ENCODE measurements around the gene RMP24.
"Not testable (repeated sequence)": the region's sequence is repeated elsewhere in the genome, so short reads cannot be mapped to it uniquely, and the experiment has no call there.

Gene RMP24

GRCh38 chr18:35972197-35973000, at the start of gene RMP24:
RMP24 (plus strand) TSS chr18:35972679.
- DNase-seq: peak; percentile 88

DNA sequence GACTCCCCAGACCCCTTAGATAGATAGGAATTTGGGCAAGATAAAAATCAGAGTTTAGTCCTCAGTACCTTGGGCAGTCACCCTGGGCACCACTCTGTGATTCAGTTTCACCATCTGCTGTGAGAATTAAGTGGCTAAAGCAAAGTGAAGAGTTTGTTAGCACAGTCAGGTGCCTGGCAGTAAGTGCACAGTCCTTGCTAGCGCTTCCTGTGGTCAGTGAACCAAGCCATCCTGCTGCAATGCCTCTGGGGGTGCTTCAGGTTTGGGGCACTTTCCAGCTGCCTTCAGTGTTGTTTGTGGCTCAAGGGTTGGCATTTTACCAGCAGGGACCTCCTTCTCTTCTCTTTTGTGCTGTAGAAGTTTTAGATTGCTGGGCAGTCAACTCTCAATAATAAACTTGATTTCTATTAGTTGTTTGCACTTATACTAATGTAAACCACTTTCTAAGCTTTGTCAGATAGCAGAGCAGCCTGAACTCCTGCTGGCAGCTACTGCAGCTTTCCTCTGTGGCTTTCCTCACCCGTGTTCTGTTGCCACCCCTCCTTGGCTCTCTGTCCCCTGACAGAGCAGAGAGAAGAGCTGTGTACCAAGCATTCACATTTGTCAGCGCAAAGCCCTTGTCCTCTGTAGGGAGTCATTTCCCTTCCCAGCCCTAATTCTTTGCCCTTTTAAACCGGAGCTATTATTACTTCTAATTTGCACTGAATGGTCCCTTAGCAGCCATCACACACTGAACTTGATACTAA, 48.4 kb upstream of the RMP24 start:
- DNase-seq: no peak

- no peak for DNase-seq
Observed at GRCh38 chr18:35926884-35927283, 45.6 kb upstream of the RMP24 start.

GRCh38 chr18:35927430-35927829, 45.0 kb upstream of the RMP24 start:
- no peak for DNase-seq

GRCh38 chr18:35933982-35934381, 38.5 kb upstream of the RMP24 start:
- no peak for DNase-seq

DNA sequence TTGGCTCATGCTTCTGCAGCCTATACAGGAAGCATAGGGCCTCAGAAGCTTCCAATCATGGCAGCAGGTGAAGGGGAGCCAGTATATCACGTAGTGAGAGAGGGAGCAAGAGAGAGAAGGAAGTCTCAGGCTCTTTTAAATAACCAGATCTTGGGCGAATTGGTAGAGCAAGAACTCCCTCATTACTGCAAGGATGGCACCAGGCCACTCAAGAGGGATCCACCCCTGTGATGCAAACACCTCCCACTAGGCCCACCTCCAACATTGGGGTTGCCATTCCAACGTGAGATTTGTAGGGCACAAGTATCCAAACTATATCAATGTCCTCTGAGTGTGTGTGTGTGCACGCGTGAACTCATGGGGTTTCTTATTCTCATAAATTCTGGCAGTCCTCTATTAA, 37.6 kb upstream of the RMP24 start:
- no peak for DNase-seq

- no peak for DNase-seq
Observed at GRCh38 chr18:35935805-35936204, 36.7 kb upstream of the RMP24 start.

DNA sequence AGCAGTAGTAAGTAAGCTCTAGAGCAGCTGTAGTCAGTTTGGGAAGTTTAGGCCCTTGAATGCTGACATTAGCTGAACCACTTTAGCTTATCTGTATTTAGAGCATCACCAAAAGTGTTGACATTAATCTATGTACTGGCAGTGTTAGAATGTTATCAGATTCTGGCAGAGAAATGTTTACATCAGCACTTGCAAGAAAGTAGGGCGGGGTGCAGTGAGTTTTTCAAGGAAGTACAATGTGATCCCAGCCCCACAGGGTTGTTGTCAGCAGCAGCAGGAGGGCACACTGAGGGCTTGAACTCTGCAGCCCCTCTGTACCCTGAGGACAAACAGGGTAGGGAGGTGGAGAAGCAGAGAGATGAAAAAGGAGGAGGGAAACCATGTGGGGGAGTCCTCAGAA, 35.5 kb upstream of the RMP24 start:
- no peak for DNase-seq

DNA sequence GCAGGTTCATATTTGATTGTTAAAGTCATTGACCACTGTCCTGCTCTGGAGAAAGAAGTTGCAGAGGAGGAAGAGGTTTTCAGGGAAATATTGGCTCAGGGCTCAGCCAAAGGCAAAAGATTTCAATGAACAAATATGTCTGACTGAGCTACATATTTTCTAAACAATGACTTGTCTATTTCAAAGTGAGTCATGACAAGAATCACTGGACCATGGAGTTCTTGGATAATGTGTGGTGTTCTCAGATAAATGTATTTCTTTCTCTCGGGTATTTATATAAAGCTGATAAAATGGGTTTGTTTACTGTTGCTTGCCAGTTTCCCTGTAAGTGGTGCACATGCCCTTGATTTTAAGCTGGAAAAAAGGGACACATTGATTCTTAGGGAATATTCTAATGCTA, 34.3 kb upstream of the RMP24 start:
- no peak for DNase-seq

DNA sequence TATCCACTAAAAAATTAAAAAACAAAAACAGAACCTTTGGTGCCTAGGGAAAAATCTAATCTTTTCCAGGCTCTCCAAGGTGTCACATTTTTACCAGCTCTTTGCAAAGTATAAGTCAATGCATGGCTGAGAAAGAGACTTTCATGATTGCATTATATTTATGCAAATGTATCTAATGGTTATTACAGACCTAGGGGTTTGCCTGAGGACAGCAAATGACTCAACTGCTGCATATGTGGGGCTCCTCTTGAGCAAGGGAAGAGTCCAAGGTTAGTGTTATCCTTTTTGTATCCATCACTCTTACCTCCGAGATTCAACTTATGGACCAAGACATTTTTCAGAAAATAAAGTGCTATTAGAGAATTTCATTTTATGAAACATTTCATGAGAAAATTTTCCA, 33.9 kb upstream of the RMP24 start:
- DNase-seq: no peak

- DNase-seq: no peak
Observed at GRCh38 chr18:35939138-35939537, 33.3 kb upstream of the RMP24 start.

- no peak for DNase-seq
Observed at GRCh38 chr18:35941299-35941698, 31.2 kb upstream of the RMP24 start.

GRCh38 chr18:35942133-35942532, 30.3 kb upstream of the RMP24 start:
- no peak for DNase-seq

DNA sequence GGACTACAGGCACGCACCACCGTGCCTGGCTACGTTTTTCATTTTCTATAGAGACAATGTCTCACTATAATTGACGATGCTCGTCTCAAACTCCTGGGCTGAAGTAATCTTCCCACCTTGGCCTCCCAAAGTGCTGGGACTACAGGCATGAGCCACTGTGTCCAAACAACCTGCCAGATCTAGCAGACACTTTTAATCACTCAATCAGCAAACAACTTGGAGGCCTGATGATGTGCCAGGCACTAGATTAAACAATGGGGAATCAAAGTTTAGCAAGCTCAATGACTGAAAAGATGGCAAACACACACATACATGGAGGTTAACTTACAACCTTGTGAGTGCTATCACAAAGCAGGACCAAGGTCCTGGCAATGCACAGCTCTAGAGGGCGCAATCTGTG, 29.8 kb upstream of the RMP24 start:
- DNase-seq: no peak

- DNase-seq: no peak
Observed at GRCh38 chr18:35948080-35948479, 24.4 kb upstream of the RMP24 start.

DNA sequence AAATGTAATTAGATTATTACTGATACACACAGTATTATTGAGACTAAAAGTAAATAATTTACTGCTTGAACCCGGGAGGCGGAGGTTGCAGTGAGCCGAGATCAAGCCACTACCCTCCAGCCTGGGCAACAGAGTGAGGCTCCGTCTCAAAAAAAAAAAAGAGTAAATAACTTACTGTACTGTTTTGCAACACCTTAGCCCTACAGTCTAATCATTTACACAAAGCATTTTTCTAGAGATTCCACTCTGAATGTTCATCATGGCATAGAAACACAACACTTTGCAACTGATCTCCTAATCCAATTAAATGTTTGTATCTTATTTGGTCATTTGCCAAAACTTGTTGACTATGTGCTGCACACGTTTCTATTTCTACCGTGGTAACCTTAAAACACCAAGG, 23.4 kb upstream of the RMP24 start:
- DNase-seq: no peak

GRCh38 chr18:35949903-35950627, 22.4 kb upstream of the RMP24 start:
- peak; percentile 41 for DNase-seq

DNA sequence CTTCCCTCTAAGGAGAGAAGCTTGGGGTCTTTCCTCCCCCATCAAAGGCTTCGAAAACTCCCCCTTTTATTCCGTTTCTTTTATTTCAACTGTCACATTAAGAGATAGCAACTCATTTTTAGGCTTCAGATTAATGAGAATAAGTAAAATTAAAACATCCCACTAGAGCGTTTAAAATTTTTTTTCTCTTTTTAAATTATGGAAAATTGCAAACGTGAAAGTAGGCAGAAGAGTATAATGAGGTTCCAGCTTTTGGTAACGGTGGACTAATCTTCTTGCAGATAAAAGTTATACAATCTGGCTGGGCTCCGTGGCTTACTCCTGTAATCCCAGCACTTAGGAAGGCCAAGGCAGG, 21.9 kb upstream of the RMP24 start:
- DNase-seq: no peak

DNA sequence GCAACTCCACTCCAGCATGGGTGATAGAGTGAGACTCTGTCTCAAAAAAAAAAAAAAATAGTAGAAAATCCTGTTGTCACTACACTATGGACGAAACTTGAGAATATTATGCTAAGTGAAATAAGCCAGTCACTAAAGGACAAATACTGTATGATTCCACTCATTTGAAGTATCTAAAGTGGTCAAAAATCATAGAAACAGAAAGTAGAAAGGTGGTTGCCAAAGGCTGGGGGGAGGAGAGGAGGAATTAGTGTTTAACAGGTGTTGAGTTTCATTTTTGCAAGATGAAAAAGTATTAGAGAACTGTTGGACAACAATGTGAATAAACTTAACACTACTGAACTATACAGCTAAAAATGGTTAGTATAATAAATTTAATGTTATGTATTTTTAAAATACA, 18.8 kb upstream of the RMP24 start:
- DNase-seq: no peak

- no peak for DNase-seq
Observed at GRCh38 chr18:35956226-35956625, 16.3 kb upstream of the RMP24 start.

- DNase-seq: no peak
Observed at GRCh38 chr18:35962320-35962719, 10.2 kb upstream of the RMP24 start.

DNA sequence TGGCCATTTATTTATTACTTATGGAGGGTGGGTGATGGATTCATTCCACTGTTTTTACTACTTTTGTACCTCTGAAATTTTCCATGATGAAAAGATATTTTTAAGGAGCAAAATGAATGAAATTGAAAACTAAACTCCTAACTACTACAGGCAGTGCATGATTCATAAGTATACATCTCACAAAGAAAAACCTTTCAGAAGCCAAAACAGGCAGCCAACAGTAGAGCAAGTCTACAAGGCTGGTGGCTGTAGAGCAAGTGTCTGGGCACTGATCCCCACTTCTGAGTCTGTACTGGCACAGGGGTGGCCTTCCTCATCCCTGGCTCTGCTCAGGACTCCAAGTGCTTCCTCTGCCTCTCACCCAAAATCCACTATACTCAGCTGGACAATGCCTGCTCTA, 8.2 kb upstream of the RMP24 start:
- no peak for DNase-seq

GRCh38 chr18:35967866-35968265, 4.6 kb upstream of the RMP24 start:
- DNase-seq: not testable (repeated sequence)

All from activated CD8-positive, alpha-beta memory T cell treated with anti-CD3 and anti-CD28 coated beads, Interleukin-2, amount 50 U/mL, for 4 hours (primary cell).